Renal cortical epithelial cell (primary cell): Measurements from ENCODE around the gene COL21A1. TPM values are rescaled to one million over a fixed set of nuclear protein-coding genes. Genes with fewer than 3 reads are reported as not detected.
A peak's percentile ranks its signal among the peaks of the same experiment; 100 is the strongest.

Source experiments
- DNase-seq: peaks from one replicate; pipeline ENCODE4 v3.0.0-alpha.2; 2011; ENCODE audit warnings: low read depth
- total RNA-seq: library from RNA; depleted of rRNA; stranded (reverse); fragments of >200 nt; gene quantifications from 2 replicates; pipeline ENCODE4 v1.2.3, GENCODE V29; 2014

Gene COL21A1
- total RNA-seq, 1 donor from 2014 or later, result 0.50 TPM

GRCh38 chr6:56188429-56188828 lies 59.0 kb downstream of the COL21A1 start:
- no peak for DNase-seq

GRCh38 chr6:56187686-56188085 lies 59.7 kb downstream of the COL21A1 start:
- no peak for DNase-seq

GRCh38 chr6:56176741-56177140 lies 70.6 kb downstream of the COL21A1 start:
- no peak for DNase-seq

GRCh38 chr6:56173228-56173627 lies 74.2 kb downstream of the COL21A1 start:
- DNase-seq, result no peak

GRCh38 chr6:56172144-56172543 lies 75.2 kb downstream of the COL21A1 start:
- no peak for DNase-seq

- no peak for DNase-seq
Measured at GRCh38 chr6:56169366-56169765, 78.0 kb downstream of the COL21A1 start.

- DNase-seq, result no peak
Measured at GRCh38 chr6:56168596-56168995, 78.8 kb downstream of the COL21A1 start.

- no peak for DNase-seq
Measured at GRCh38 chr6:56162081-56162480, 85.3 kb downstream of the COL21A1 start.

GRCh38 chr6:56160489-56160888 lies 86.9 kb downstream of the COL21A1 start:
- no peak for DNase-seq

GRCh38 chr6:56158571-56158970 lies 88.8 kb downstream of the COL21A1 start:
- no peak for DNase-seq

- DNase-seq, result peak; percentile 4
Measured at GRCh38 chr6:56156643-56157042, 90.7 kb downstream of the COL21A1 start.

- no peak for DNase-seq
Measured at GRCh38 chr6:56155634-56156141, 91.7 kb downstream of the COL21A1 start.

- no peak for DNase-seq
Measured at GRCh38 chr6:56154076-56154475, 93.3 kb downstream of the COL21A1 start.

- no peak for DNase-seq
Measured at GRCh38 chr6:56152611-56153010, 94.8 kb downstream of the COL21A1 start.

- DNase-seq, result no peak
Measured at GRCh38 chr6:56151609-56152224, 95.7 kb downstream of the COL21A1 start.

- no peak for DNase-seq
Measured at GRCh38 chr6:56148488-56149186, 98.7 kb downstream of the COL21A1 start.

GRCh38 chr6:56147766-56148165 lies 99.6 kb downstream of the COL21A1 start:
- no peak for DNase-seq

- DNase-seq, result no peak
Measured at GRCh38 chr6:56146086-56146485, 101.3 kb downstream of the COL21A1 start.

- no peak for DNase-seq
Measured at GRCh38 chr6:56145616-56146015, 101.8 kb downstream of the COL21A1 start.

GRCh38 chr6:56144538-56145324 lies 102.6 kb downstream of the COL21A1 start:
- DNase-seq, result peak; percentile 53

- DNase-seq, result no peak
Measured at GRCh38 chr6:56143796-56144195, 103.6 kb downstream of the COL21A1 start.

- DNase-seq, result no peak
Measured at GRCh38 chr6:56140090-56140489, 107.3 kb downstream of the COL21A1 start.

- DNase-seq, result no peak
Measured at GRCh38 chr6:56115715-56116114, 131.7 kb downstream of the COL21A1 start.
